DOHH2 (cell line): Measurements from ENCODE around the gene CATSPER3.

Experiments used
- H3F3A ChIP-seq: fragments of 200-600 bp; sonication (generic), shearing (Covaris generic); 2 replicates; pipeline ENCODE4 v1.6.0; 2016; ENCODE audit warnings: antibody characterized with exemption, mild to moderate bottlenecking; ENCODE audit not compliant: control insufficient read depth, insufficient read depth
- H3K27ac ChIP-seq: fragments of 200-600 bp; sonication (generic); 2 replicates; pipeline ENCODE4 v1.5.1; 2014; ENCODE audit warnings: low read depth, mild to moderate bottlenecking, low read length, moderate library complexity
- H3K27me3 ChIP-seq: fragments of 200-600 bp; sonication (generic); 2 replicates; pipeline ENCODE4 v1.6.1; 2014; ENCODE audit warnings: mild to moderate bottlenecking, low read length, mixed read lengths; ENCODE audit not compliant: control insufficient read depth
- H3K36me3 ChIP-seq: fragments of 200-600 bp; sonication (generic); 2 replicates; pipeline ENCODE4 v1.6.1; 2014; ENCODE audit warnings: mild to moderate bottlenecking, low read length, moderate library complexity, mixed read lengths; ENCODE audit not compliant: control insufficient read depth
- H3K4me1 ChIP-seq: fragments of 200-600 bp; sonication (generic); 2 replicates; pipeline ENCODE4 v1.6.1; 2014; ENCODE audit warnings: mild to moderate bottlenecking, low read length, mixed read lengths; ENCODE audit not compliant: control insufficient read depth
- H3K4me2 ChIP-seq: fragments of 200-600 bp; sonication (generic); 2 replicates; pipeline ENCODE4 v1.6.0; 2014; ENCODE audit warnings: mild to moderate bottlenecking, low read length, moderate library complexity
- H3K4me3 ChIP-seq: fragments of 200-600 bp; sonication (generic); 2 replicates; pipeline ENCODE4 v1.5.1; 2014; ENCODE audit warnings: mild to moderate bottlenecking, low read length, mixed read lengths
- H3K79me2 ChIP-seq: fragments of 200-600 bp; sonication (generic); 2 replicates; pipeline ENCODE4 v1.6.1; 2014; ENCODE audit warnings: mild to moderate bottlenecking, low read length, mixed read lengths; ENCODE audit not compliant: control insufficient read depth
- H3K9me2 ChIP-seq: fragments of 200-600 bp; sonication (generic); replicated peaks from 2 replicates; pipeline ENCODE4 v1.6.1; 2014; ENCODE audit warnings: mild to moderate bottlenecking, low read length, mixed read lengths; ENCODE audit not compliant: control insufficient read depth
- H3K9me3 ChIP-seq: fragments of 200-600 bp; sonication (generic); 2 replicates; pipeline ENCODE4 v1.6.1; 2014; ENCODE audit warnings: antibody characterized with exemption, low read length, mixed read lengths; ENCODE audit not compliant: control insufficient read depth, insufficient read depth
- H4K20me1 ChIP-seq: fragments of 200-600 bp; sonication (generic); 2 replicates; pipeline ENCODE4 v1.6.0; 2014; ENCODE audit warnings: low read depth, mild to moderate bottlenecking, antibody characterized with exemption, low read length, moderate library complexity; ENCODE audit not compliant: control insufficient read depth, insufficient read depth
- EZH2phosphoT487 ChIP-seq: fragments of 200-600 bp; sonication (generic); IDR thresholded peaks from 2 replicates; pipeline ENCODE4 v1.6.1; 2017; ENCODE audit warnings: borderline replicate concordance, mild to moderate bottlenecking, antibody characterized with exemption, low read length, moderate library complexity, mixed read lengths
- TF ChIP-seq, protein P1 (sequence below): fragments of 200-600 bp; sonication (generic); IDR thresholded peaks from one replicate; pipeline ENCODE4 v1.5.1; 2014; ENCODE audit warnings: antibody characterized with exemption, mild to moderate bottlenecking, low read depth, low read length; ENCODE audit not compliant: poor library complexity, severe bottlenecking

Gene CATSPER3

DNA sequence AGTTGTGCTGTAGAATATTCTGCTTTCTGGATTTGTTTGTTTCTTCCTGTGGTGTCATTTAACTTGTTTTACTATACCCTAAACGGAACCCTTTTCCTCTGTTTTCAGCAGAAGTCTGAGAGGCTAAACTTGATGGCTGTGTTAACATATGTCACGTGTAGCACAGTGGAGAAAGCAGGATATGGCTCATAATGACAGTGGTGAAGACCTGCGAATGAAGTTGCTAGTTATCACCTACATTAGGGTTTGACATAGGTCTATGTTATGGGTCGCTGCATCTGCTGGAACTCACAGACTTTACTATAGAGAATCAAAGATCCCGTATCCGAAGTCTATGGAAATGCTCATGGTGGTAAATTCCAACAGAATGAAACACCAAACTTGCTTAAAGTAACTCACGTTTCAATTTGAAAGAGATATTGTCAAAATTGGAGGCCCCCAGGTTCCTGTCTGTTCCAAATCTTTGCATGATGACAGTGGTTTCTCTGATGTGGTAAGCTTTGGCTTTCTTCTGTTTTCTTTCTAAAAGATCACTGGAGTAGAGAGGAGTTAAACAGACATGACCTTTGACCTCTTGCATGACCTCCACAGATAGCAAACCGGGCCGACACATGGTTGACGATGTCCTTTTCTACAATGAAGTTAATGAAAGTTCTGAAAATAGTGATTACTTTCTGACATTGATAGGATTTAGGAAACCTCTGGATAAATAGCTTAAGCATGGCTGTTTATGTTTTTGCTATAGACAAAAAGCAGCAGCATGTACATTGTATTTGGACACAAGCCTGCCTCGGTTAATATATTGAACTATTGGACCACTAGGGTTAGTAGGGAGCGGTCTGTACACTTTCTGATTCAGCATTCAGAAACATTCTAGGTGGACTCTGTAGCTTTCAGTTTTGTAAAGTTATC, 3.1 kb upstream of the CATSPER3 start:
- Histone ChIP-seq H3K4me3 (no peak overlapping the region), H3K27me3 (no peaks in the 10 kb centered on the region), H3K27ac (no peak overlapping the region), H3K9me2 (no peaks in the 10 kb centered on the region), H3K79me2 (no peaks in the 10 kb centered on the region), H3K9me3 (no peaks in the 10 kb centered on the region), H3K36me3 (peaks cover 13% of the 10 kb centered on the region), H3K4me2 (no peak overlapping the region), H3K4me1 (no peaks in the 10 kb centered on the region), H3F3A (no peaks in the 10 kb centered on the region), H4K20me1 (no peaks in the 10 kb centered on the region)
- TF ChIP-seq EZH2phosphoT487 = no peak
- TF ChIP-seq, protein P1, sequence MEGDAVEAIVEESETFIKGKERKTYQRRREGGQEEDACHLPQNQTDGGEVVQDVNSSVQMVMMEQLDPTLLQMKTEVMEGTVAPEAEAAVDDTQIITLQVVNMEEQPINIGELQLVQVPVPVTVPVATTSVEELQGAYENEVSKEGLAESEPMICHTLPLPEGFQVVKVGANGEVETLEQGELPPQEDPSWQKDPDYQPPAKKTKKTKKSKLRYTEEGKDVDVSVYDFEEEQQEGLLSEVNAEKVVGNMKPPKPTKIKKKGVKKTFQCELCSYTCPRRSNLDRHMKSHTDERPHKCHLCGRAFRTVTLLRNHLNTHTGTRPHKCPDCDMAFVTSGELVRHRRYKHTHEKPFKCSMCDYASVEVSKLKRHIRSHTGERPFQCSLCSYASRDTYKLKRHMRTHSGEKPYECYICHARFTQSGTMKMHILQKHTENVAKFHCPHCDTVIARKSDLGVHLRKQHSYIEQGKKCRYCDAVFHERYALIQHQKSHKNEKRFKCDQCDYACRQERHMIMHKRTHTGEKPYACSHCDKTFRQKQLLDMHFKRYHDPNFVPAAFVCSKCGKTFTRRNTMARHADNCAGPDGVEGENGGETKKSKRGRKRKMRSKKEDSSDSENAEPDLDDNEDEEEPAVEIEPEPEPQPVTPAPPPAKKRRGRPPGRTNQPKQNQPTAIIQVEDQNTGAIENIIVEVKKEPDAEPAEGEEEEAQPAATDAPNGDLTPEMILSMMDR = no peak

- no peaks in the 10 kb centered on the region for H4K20me1 ChIP-seq
- no peak overlapping the region for H3K4me3 ChIP-seq
- no peaks in the 10 kb centered on the region for H3K27me3 ChIP-seq
- TF ChIP-seq, protein P1 = no peak
- no peak for TF ChIP-seq EZH2phosphoT487
- no peaks in the 10 kb centered on the region for H3K4me1 ChIP-seq
- peaks cover 13% of the 10 kb centered on the region for H3K36me3 ChIP-seq
- H3F3A ChIP-seq = no peaks in the 10 kb centered on the region
- no peak overlapping the region for H3K27ac ChIP-seq
- H3K4me2 ChIP-seq = no peak overlapping the region
- no peaks in the 10 kb centered on the region for H3K79me2 ChIP-seq
- no peaks in the 10 kb centered on the region for H3K9me3 ChIP-seq
- H3K9me2 ChIP-seq = no peaks in the 10 kb centered on the region
These were observed 2.4 kb upstream of the CATSPER3 start for GRCh38 chr5:134965271-134965825.

DNA sequence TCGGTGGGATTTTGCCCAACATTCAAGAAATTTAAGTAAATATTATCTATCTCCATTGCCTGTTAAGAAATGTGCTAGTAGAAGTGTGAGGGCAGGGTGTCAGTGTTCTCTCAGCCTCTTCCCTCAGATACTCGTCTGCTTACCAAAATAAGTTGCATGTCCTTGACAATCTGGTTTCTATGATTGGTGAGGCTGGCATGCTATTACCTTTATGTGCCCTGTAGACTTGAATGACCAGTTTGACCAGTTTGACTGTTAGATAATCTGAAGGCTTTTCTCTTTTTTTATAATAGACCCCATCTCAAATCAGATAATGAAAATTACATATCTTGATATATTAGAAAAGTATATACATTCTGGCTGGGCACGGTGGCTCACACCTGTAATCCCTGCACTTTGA, 348 bp downstream of the CATSPER3 start:
- no peak overlapping the region for H3K4me2 ChIP-seq
- no peaks in the 10 kb centered on the region for H3F3A ChIP-seq
- H3K36me3 ChIP-seq = peaks cover 8% of the 10 kb centered on the region; the same call in 1 of the 2 replicates
- H3K9me2 ChIP-seq = no peaks in the 10 kb centered on the region
- H3K79me2 ChIP-seq = no peaks in the 10 kb centered on the region
- no peak overlapping the region for H3K4me3 ChIP-seq
- no peaks in the 10 kb centered on the region for H3K27me3 ChIP-seq
- no peaks in the 10 kb centered on the region for H4K20me1 ChIP-seq
- TF ChIP-seq, protein P1 = no peak
- no peak for TF ChIP-seq EZH2phosphoT487
- no peak overlapping the region for H3K27ac ChIP-seq
- H3K9me3 ChIP-seq = no peaks in the 10 kb centered on the region
- H3K4me1 ChIP-seq = no peaks in the 10 kb centered on the region
